ENCODE results near the gene COMP. TPM values are rescaled to one million over a fixed set of nuclear protein-coding genes. Genes with fewer than 3 reads are reported as not detected.

Gene COMP
- polyA plus RNA-seq, 1 donor (not counting 4 experiments of a cell fraction or from before 2014, with no cell fraction given), result not detected

- no peak overlapping the region for H2AFZ ChIP-seq (ENCODE audit: control insufficient read depth, low read length)
- peak overlapping the region in 2 of 3 experiments; percentile 7 for H3K4me3 ChIP-seq (ENCODE audit: control insufficient read depth in 2 of 3, extremely low read depth in 1 of 3, insufficient read depth in 2 of 3, low read depth in 1 of 3, low read length in 3 of 3)
- no peak overlapping the region for H3K27ac ChIP-seq (ENCODE audit: control insufficient read depth, insufficient read depth, low read length)
- TF ChIP-seq CTCF (optimal IDR thresholded peaks at IDR 0.05 in 1 of 3, IDR thresholded peaks at IDR 0.05 in 1 of 3, conservative IDR thresholded peaks at IDR 0.05 in 1 of 3; ENCODE audit: extremely low read depth in 1 of 3, insufficient read depth in 2 of 3, low read length in 3 of 3) (no peak), EZH2 (IDR thresholded peaks at IDR 0.05; ENCODE audit: low read length) (no peak)
- no peaks in the 10 kb centered on the region for H3K27me3 ChIP-seq (ENCODE audit: control insufficient read depth, extremely low read depth, insufficient read depth, low read length)
- H3K4me2 ChIP-seq (ENCODE audit: control insufficient read depth, extremely low read depth, insufficient read depth, low read depth, low read length), result peak overlapping the region; percentile 78
- FAIRE-seq (peak; percentile 90), DNase-seq (ENCODE audit: low read depth, low spot score) (no peak)
- dilution Hi-C loops (cut with MboI; ENCODE audit: extremely low pct_ligation_motif_present, low sequenced_read_pairs), result no loop called here
- H3K36me3 ChIP-seq (ENCODE audit: control insufficient read depth in 2 of 2, extremely low read depth in 1 of 2, insufficient read depth in 2 of 2, low read length in 2 of 2), result no peaks in the 10 kb centered on the region
- no peaks in the 10 kb centered on the region for H3K9me1 ChIP-seq (ENCODE audit: control insufficient read depth, extremely low read depth, insufficient read depth, low read length)
- no peaks in the 10 kb centered on the region for H3K9me3 ChIP-seq (ENCODE audit: control insufficient read depth, low read depth, low read length)
- no peak overlapping the region for H3K9ac ChIP-seq (ENCODE audit: control insufficient read depth, extremely low read depth, insufficient read depth, low read length)
- H4K20me1 ChIP-seq (ENCODE audit: control insufficient read depth, extremely low read depth, insufficient read depth, low read length), result no peaks in the 10 kb centered on the region
- peaks cover 52% of the 10 kb centered on the region for H3K4me1 ChIP-seq (ENCODE audit: control insufficient read depth, extremely low read depth, insufficient read depth, low read length)
- H3K79me2 ChIP-seq (ENCODE audit: control insufficient read depth, insufficient read depth, low read length), result peaks cover 3% of the 10 kb centered on the region
Observed at GRCh38 chr19:18765224-18765623, 25.9 kb downstream of the COMP start.

GRCh38 chr19:18764591-18765051 is 26.5 kb downstream of the COMP start:
- DNase-seq (ENCODE audit: low read depth, low spot score) (no peak), FAIRE-seq (peak; percentile 79)
- Histone ChIP-seq H3K9me1 (ENCODE audit: control insufficient read depth, extremely low read depth, insufficient read depth, low read length) (no peaks in the 10 kb centered on the region), H3K9ac (ENCODE audit: control insufficient read depth, extremely low read depth, insufficient read depth, low read length) (peak overlapping the region; percentile 49), H3K9me3 (ENCODE audit: control insufficient read depth, low read depth, low read length) (no peaks in the 10 kb centered on the region), H3K4me3 (ENCODE audit: control insufficient read depth in 2 of 3, extremely low read depth in 1 of 3, insufficient read depth in 2 of 3, low read depth in 1 of 3, low read length in 3 of 3) (peak overlapping the region in 2 of 3 experiments; percentile 20 to 34), H3K4me1 (ENCODE audit: control insufficient read depth, extremely low read depth, insufficient read depth, low read length) (peaks cover 55% of the 10 kb centered on the region), H3K27me3 (ENCODE audit: control insufficient read depth, extremely low read depth, insufficient read depth, low read length) (no peaks in the 10 kb centered on the region), H4K20me1 (ENCODE audit: control insufficient read depth, extremely low read depth, insufficient read depth, low read length) (no peaks in the 10 kb centered on the region), H3K4me2 (ENCODE audit: control insufficient read depth, extremely low read depth, insufficient read depth, low read depth, low read length) (peak overlapping the region; percentile 78), H3K27ac (ENCODE audit: control insufficient read depth, insufficient read depth, low read length) (peak overlapping the region; percentile 71), H3K36me3 (ENCODE audit: control insufficient read depth in 2 of 2, extremely low read depth in 1 of 2, insufficient read depth in 2 of 2, low read length in 2 of 2) (no peaks in the 10 kb centered on the region), H3K79me2 (ENCODE audit: control insufficient read depth, insufficient read depth, low read length) (peaks cover 3% of the 10 kb centered on the region), H2AFZ (ENCODE audit: control insufficient read depth, low read length) (no peak overlapping the region)
- TF ChIP-seq EZH2 (IDR thresholded peaks at IDR 0.05; ENCODE audit: low read length) (no peak), CTCF (optimal IDR thresholded peaks at IDR 0.05 in 1 of 3, IDR thresholded peaks at IDR 0.05 in 1 of 3, conservative IDR thresholded peaks at IDR 0.05 in 1 of 3; ENCODE audit: extremely low read depth in 1 of 3, insufficient read depth in 2 of 3, low read length in 3 of 3) (no peak)
- dilution Hi-C loops (cut with MboI; ENCODE audit: extremely low pct_ligation_motif_present, low sequenced_read_pairs), result no loop called here
